ENCODE measurements around the gene ZNF343. TPM values are rescaled to one million over a fixed set of nuclear protein-coding genes. Genes with fewer than 3 reads are reported as not detected.
"Not testable (repeated sequence)": the region's sequence is repeated elsewhere in the genome, so short reads cannot be mapped to it uniquely, and the experiment has no call there.

ZNF343 gene
- total and polyA plus RNA-seq, 7 experiments from 2014 or later: 3.7 to 14.4 (median 11.5) TPM

GRCh38 chr20:2507464-2507863 is 1.3 kb downstream of the ZNF343 start:
- Histone ChIP-seq H3K9me3 (ENCODE audit: control insufficient read depth in 2 of 3, low read length in 3 of 3) (no peaks in the 10 kb centered on the region), H3K4me3 (ENCODE audit: low read length) (no peak overlapping the region), H3K27ac (ENCODE audit: low read depth, low read length) (no peak overlapping the region), H3K4me1 (ENCODE audit: control insufficient read depth in 2 of 2, insufficient read depth in 2 of 2, low read length in 2 of 2) (peaks cover 6 to 7% of the 10 kb centered on the region in 2 donors), H3K27me3 (ENCODE audit: control insufficient read depth in 2 of 2, insufficient read depth in 2 of 2, low read length in 2 of 2) (no peaks in the 10 kb centered on the region), H3K36me3 (ENCODE audit: control insufficient read depth in 2 of 3, insufficient read depth in 3 of 3, low read length in 3 of 3) (peaks cover 0 to 5% (median 0%) of the 10 kb centered on the region in 3 experiments)
- ATAC-seq: no peak
- H3K4me1 Mint-ChIP-seq: peaks cover 13 to 35% (median 29%) of the 10 kb centered on the region in 7 donors
- CTCF ChIA-PET: interaction anchor here (0.6 to 8.7 kb wide), 2 partner anchors 15 to 180 kb away, joined by 3 to 51 read pairs; no protein-coding TSS in a partner anchor
- peak overlapping the region; percentile 92 to 100 (median 98) for H3K4me3 Mint-ChIP-seq
- peaks cover 0 to 5% (median 0%) of the 10 kb centered on the region in 11 donors for H3K9me3 Mint-ChIP-seq
- intact Hi-C loops (cut with micrococcal nuclease): no loop called here
- no peak for DNase-seq
- H3K27ac Mint-ChIP-seq: peak overlapping the region in 3 of 9 donors; percentile 16 to 91 (median 17)
- POLR2A ChIA-PET: interaction anchor here (1.0 to 3.7 kb wide), 3 partner anchors 16 to 144 kb away, joined by 4 to 35 read pairs (median 34); partner anchors contain the start of gene SNRPB
- H3K36me3 Mint-ChIP-seq: peaks cover 0 to 16% (median 4%) of the 10 kb centered on the region in 5 donors
- H3K27me3 Mint-ChIP-seq: peaks cover 6 to 17% (median 11%) of the 10 kb centered on the region in 5 donors

DNA sequence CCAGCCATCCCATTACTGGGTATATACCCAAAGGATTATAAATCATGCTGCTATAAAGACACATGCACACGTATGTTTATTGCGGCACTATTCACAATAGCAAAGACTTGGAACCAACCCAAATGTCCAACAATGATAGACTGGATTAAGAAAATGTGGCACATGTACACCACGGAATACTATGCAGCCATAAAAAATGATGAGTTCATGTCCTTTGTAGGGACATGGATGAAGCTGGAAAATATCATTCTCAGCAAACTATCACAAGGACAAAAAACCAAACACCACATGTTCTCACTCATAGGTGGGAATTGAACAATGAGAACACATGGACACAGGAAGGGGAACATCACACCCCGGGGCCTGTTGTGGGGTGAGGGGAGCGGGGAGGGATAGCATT is 2.3 kb downstream of the ZNF343 start:
- DNase-seq; H3K27ac Mint-ChIP-seq; H3K27me3 Mint-ChIP-seq; ATAC-seq; H3K4me1 ChIP-seq (ENCODE audit: control insufficient read depth in 2 of 2, insufficient read depth in 2 of 2, low read length in 2 of 2); H3K4me3 ChIP-seq (ENCODE audit: low read length); H3K9me3 Mint-ChIP-seq; H3K27me3 ChIP-seq (ENCODE audit: control insufficient read depth in 2 of 2, insufficient read depth in 2 of 2, low read length in 2 of 2); H3K27ac ChIP-seq (ENCODE audit: low read depth, low read length); H3K36me3 ChIP-seq (ENCODE audit: control insufficient read depth in 2 of 3, insufficient read depth in 3 of 3, low read length in 3 of 3); H3K4me3 Mint-ChIP-seq; H3K9me3 ChIP-seq (ENCODE audit: control insufficient read depth in 2 of 3, low read length in 3 of 3); intact Hi-C loops (cut with micrococcal nuclease): not testable (repeated sequence)
- ChIA-PET POLR2A (interaction anchor here (0.7 kb wide), 1 partner anchor 332 kb away, joined by 5 read pairs; no protein-coding TSS in a partner anchor), CTCF (interaction anchor here (8.7 kb wide), 1 partner anchor 16 kb away, joined by 51 read pairs; no protein-coding TSS in a partner anchor)
- peaks cover 0 to 16% (median 7%) of the 10 kb centered on the region in 5 donors for H3K36me3 Mint-ChIP-seq
- peaks cover 15 to 38% (median 29%) of the 10 kb centered on the region in 7 donors for H3K4me1 Mint-ChIP-seq

- H3K27ac Mint-ChIP-seq; intact Hi-C loops (cut with micrococcal nuclease); H3K27ac ChIP-seq (ENCODE audit: low read depth, low read length); H3K4me3 Mint-ChIP-seq; H3K4me3 ChIP-seq (ENCODE audit: low read length); H3K27me3 ChIP-seq (ENCODE audit: control insufficient read depth in 2 of 2, insufficient read depth in 2 of 2, low read length in 2 of 2); H3K27me3 Mint-ChIP-seq; DNase-seq; H3K9me3 Mint-ChIP-seq; CTCF ChIA-PET; H3K4me1 ChIP-seq (ENCODE audit: control insufficient read depth in 2 of 2, insufficient read depth in 2 of 2, low read length in 2 of 2); ATAC-seq; H3K9me3 ChIP-seq (ENCODE audit: control insufficient read depth in 2 of 3, low read length in 3 of 3): not testable (repeated sequence)
- Mint-ChIP-seq H3K4me1 (peaks cover 15 to 41% (median 29%) of the 10 kb centered on the region in 7 donors), H3K36me3 (peaks cover 10 to 23% (median 15%) of the 10 kb centered on the region in 5 donors)
- H3K36me3 ChIP-seq (ENCODE audit: control insufficient read depth in 2 of 3, insufficient read depth in 3 of 3, low read length in 3 of 3): peaks cover 0 to 15% (median 6%) of the 10 kb centered on the region in 3 experiments
- POLR2A ChIA-PET: interaction anchor here (1.3 kb wide), 1 partner anchor 35 kb away, joined by 3 read pairs; no protein-coding TSS in a partner anchor
Measured at GRCh38 chr20:2504803-2505202, 3.9 kb downstream of the ZNF343 start.

- intact Hi-C loops (cut with micrococcal nuclease); H3K27me3 Mint-ChIP-seq; H3K4me1 ChIP-seq (ENCODE audit: control insufficient read depth in 2 of 2, insufficient read depth in 2 of 2, low read length in 2 of 2); H3K4me3 Mint-ChIP-seq; H3K4me3 ChIP-seq (ENCODE audit: low read length); H3K27ac Mint-ChIP-seq; H3K27ac ChIP-seq (ENCODE audit: low read depth, low read length); H3K27me3 ChIP-seq (ENCODE audit: control insufficient read depth in 2 of 2, insufficient read depth in 2 of 2, low read length in 2 of 2); ATAC-seq; H3K9me3 ChIP-seq (ENCODE audit: control insufficient read depth in 2 of 3, low read length in 3 of 3); DNase-seq; H3K9me3 Mint-ChIP-seq; CTCF ChIA-PET: not testable (repeated sequence)
- Mint-ChIP-seq H3K36me3 (peaks cover 14 to 26% (median 24%) of the 10 kb centered on the region in 5 donors), H3K4me1 (peaks cover 6 to 29% (median 15%) of the 10 kb centered on the region in 7 donors)
- peaks cover 0 to 23% (median 6%) of the 10 kb centered on the region in 3 experiments for H3K36me3 ChIP-seq (ENCODE audit: control insufficient read depth in 2 of 3, insufficient read depth in 3 of 3, low read length in 3 of 3)
- POLR2A ChIA-PET: interaction anchor here (0.6 kb wide), 1 partner anchor 61 kb away, joined by 3 read pairs; no protein-coding TSS in a partner anchor
Measured at GRCh38 chr20:2502808-2503384, 5.8 kb downstream of the ZNF343 start.

- H3K9me3 Mint-ChIP-seq: peaks cover 0 to 11% (median 5%) of the 10 kb centered on the region in 11 donors
- H3K27ac ChIP-seq (ENCODE audit: low read depth, low read length): no peak overlapping the region
- DNase-seq (no peak), ATAC-seq (no peak)
- ChIA-PET CTCF (no interaction called here), POLR2A (no interaction called here)
- no peak overlapping the region for H3K4me3 ChIP-seq (ENCODE audit: low read length)
- peaks cover 33 to 75% (median 54%) of the 10 kb centered on the region in 5 donors for H3K36me3 Mint-ChIP-seq
- peaks cover 0 to 73% (median 0%) of the 10 kb centered on the region in 3 experiments for H3K36me3 ChIP-seq (ENCODE audit: control insufficient read depth in 2 of 3, insufficient read depth in 3 of 3, low read length in 3 of 3)
- no peak overlapping the region for H3K4me3 Mint-ChIP-seq
- H3K4me1 ChIP-seq (ENCODE audit: control insufficient read depth in 2 of 2, insufficient read depth in 2 of 2, low read length in 2 of 2): no peaks in the 10 kb centered on the region
- H3K4me1 Mint-ChIP-seq: peaks cover 0 to 6% (median 0%) of the 10 kb centered on the region in 7 donors
- no peaks in the 10 kb centered on the region for H3K27me3 ChIP-seq (ENCODE audit: control insufficient read depth in 2 of 2, insufficient read depth in 2 of 2, low read length in 2 of 2)
- H3K27ac Mint-ChIP-seq: no peak overlapping the region
- no peaks in the 10 kb centered on the region for H3K27me3 Mint-ChIP-seq
- intact Hi-C loops (cut with micrococcal nuclease): no loop called here
- H3K9me3 ChIP-seq (ENCODE audit: control insufficient read depth in 2 of 3, low read length in 3 of 3): peaks cover 0 to 4% (median 0%) of the 10 kb centered on the region in 3 experiments
Measured at GRCh38 chr20:2485661-2486060, 23.1 kb downstream of the ZNF343 start.

DNA sequence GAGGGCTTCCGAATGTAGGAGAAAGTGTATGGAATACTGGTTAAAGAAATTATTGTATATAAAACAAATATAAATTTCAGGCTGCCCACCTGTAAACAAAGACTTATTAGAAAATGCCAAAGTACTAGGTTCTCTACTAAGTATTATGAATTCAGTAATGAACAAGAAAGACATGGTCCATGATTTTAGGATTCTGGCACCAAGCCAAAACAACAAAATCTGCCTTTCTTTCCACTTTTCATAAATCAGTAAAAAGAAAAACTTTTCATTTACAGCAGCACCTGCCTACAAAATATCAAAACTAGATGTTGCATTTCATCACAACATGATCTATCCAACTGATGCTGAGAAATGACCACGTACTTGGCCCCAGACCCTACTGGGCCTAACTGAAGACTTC is 23.6 kb downstream of the ZNF343 start:
- Mint-ChIP-seq H3K27ac (no peak overlapping the region), H3K4me3 (no peak overlapping the region), H3K9me3 (peaks cover 0 to 16% (median 6%) of the 10 kb centered on the region in 11 donors), H3K4me1 (peaks cover 0 to 5% (median 0%) of the 10 kb centered on the region in 7 donors), H3K27me3 (no peaks in the 10 kb centered on the region), H3K36me3 (peaks cover 38 to 78% (median 58%) of the 10 kb centered on the region in 5 donors)
- DNase-seq (no peak), ATAC-seq (no peak)
- ChIA-PET POLR2A (no interaction called here), CTCF (no interaction called here)
- Histone ChIP-seq H3K27ac (ENCODE audit: low read depth, low read length) (no peak overlapping the region), H3K9me3 (ENCODE audit: control insufficient read depth in 2 of 3, low read length in 3 of 3) (peaks cover 0 to 9% (median 0%) of the 10 kb centered on the region in 3 experiments), H3K27me3 (ENCODE audit: control insufficient read depth in 2 of 2, insufficient read depth in 2 of 2, low read length in 2 of 2) (no peaks in the 10 kb centered on the region), H3K4me1 (ENCODE audit: control insufficient read depth in 2 of 2, insufficient read depth in 2 of 2, low read length in 2 of 2) (no peaks in the 10 kb centered on the region), H3K36me3 (ENCODE audit: control insufficient read depth in 2 of 3, insufficient read depth in 3 of 3, low read length in 3 of 3) (peaks cover 0 to 71% (median 0%) of the 10 kb centered on the region in 3 experiments), H3K4me3 (ENCODE audit: low read length) (no peak overlapping the region)
- intact Hi-C loops (cut with micrococcal nuclease): no loop called here

Measured in naive thymus-derived CD4-positive, alpha-beta T cell (primary cell).